Placental pericyte (primary cell): ENCODE data around the gene PARP3. TPM values are rescaled to one million over a fixed set of nuclear protein-coding genes. Genes with fewer than 3 reads are reported as not detected.

Experiments
- small RNA-seq: library from RNA; depleted of rRNA; stranded (forward); fragments of <200 nt; gene quantifications from one replicate; pipeline ENCODE3, GENCODE V24; 2012; ENCODE audit warnings: low replicate concordance
- total RNA-seq: library from RNA; depleted of rRNA; stranded (reverse); fragments of >200 nt; gene quantifications from 2 replicates; pipeline ENCODE4 v1.2.3, GENCODE V29; 2012

PARP3 gene
- total RNA-seq, result 27.6 and 30.4 TPM in 2 replicates

DNA sequence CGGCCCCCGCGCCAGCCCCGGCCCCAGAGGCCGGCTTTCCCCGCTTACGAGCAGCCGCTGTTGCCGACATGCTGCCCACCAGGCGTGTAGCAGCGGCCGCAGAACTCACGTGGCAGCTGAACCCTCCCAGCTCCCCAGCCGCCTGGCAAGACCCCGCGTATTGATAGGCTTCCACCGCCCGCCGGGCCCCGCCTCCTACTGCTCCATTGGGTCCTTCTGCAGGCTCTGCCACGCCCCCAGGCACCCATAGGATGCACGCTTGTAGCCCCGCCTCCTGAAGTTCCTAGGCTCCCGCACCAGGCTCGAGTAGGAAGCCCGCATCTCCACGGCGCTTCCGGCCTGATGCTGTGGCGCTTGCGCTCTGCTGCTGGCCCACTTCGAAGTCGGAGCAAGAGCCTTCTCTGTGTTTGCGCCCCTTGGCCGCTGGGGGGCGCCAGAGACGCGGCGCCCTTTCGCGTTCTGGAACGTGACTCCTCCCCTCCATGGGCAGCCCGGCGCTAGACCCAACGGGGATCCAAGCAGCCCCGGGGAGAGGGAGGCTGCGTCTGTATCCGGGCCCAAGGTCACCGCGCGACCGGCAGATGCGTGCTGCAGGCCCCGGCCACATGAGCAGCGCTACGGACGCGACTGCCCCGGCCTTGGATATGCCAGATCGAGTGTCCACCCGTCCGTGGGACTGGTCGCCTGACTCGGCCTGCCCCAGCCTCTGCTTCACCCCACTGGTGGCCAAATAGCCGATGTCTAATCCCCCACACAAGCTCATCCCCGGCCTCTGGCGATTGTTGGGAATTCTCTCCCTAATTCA, at the start of gene PARP3, which contains the start of gene RRP9:
PARP3 (plus strand) TSS at position 566 of the 805 bp plus-strand sequence. CDS start 993 bp downstream, outside the sequence.
RRP9 (minus strand) TSS at position 107 of the 805 bp plus-strand sequence; CDS start at position 70, 37 bp downstream.

DNA sequence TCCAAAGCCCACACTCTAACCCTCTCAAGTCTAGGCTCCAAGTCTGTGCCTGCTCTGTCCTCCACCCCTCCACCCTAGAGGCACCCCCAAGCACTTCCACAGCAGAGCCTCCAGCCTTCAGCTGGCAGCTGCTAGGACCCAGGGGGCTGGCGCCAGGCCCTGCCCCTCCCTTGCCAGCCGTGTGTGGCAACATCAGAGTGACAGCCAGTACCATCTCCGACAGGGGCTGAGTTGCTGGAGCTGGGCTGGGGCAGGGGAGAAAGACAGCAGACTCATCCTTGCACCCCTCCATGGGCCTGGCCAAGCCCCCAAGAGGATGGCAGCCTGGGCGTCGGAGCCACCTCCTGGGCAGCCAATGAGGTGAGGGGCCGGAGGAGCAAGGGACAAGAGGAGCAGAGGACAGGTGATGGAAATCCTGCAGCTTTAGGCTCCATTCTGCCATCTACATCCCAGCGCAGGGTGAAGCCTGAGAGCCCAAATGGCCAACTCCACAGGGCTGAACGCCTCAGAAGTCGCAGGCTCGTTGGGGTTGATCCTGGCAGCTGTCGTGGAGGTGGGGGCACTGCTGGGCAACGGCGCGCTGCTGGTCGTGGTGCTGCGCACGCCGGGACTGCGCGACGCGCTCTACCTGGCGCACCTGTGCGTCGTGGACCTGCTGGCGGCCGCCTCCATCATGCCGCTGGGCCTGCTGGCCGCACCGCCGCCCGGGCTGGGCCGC, 13.2 kb downstream of the PARP3 start, which contains the start of gene GPR62:
GPR62 (plus strand) TSS at position 207 of the 718 bp plus-strand sequence; CDS start at position 479, 272 bp downstream.

DNA sequence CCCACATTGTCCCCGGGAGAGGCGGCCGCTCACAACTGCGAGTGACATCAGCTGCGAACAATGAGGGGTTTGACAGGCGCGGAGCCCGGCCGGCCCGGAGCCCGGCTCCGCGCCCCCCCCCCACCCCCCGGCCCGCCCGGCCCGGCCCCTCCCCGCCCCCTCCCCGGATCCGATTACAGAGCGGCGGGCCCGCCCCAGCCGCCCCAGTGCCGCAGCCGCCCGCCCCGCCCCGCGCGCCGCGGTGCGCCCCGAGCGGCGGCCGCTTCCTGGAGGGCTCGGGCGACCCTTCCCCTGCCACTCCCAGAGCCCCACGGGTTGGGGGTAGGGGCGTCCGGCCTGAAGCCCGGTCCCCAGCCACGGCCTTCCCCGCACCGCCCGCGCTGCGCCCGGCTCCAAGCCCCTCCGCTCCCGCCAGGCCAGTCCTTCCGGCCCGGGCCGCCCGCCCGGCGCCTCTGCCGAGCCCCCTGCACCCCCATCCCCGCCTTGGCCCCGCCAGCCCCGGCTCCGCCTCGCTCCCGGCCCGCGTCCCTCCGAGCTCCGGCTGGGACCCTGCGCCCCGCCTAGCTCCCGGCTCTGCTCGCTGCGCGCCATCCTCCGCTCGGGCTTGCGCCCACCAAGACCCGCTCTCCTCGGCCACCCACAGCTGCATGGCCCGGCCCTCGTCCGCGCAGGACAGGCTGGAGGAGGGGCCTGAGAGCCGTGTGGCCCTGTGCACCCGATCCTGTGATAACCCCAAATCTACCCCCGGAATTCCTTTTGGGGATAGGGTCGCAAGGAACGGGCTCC, 25.4 kb downstream of the PARP3 start, which contains the start of gene PCBP4:
PCBP4 (minus strand) TSS at position 71 of the 786 bp plus-strand sequence. CDS start 6,214 bp downstream, outside the sequence.

DNA sequence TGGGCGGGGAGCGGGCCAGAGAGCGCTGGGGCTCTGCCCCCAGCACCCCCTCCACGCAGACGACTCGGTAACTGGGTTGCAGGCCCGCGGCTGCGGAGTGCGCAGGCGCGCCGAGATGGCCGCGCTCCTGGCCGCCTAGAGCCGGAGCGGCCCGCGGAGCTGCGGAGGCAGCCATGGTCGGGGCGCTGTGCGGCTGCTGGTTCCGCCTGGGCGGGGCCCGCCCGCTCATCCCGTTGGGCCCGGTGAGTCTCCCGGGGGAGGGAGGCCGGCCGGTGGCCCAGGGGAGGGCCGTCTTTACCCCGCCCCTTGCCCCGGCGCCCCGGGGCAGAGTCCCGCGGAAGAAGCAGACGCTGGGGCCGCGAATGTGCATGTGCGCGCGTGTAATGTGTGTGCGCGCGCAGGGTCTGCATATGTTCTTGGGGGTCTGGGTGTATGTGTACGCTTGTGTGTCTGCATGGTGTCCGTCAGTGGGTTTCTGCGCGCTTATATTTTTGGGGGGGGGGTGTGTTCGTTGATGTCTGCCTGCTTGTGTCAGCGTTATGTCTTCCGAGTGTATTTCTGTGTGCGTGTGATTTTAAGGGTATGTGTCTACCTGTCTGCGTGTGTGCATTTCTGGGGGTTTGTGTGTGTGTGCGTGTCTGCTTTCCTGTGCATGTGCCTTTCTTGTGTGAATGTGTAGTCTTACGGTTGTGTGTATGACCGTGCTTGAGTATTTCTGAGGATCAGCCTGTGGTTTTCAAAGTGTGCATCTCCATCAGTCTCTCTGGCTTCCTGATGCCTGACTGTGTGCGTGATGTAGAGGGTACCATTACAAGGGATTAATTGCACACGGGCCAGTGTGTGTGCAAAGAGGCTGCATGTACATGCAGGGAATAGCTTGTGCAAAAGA, 33.0 kb downstream of the PARP3 start, which contains the start of gene ABHD14A:
ABHD14A (plus strand) TSS at position 102 of the 889 bp plus-strand sequence; CDS start at position 174, 72 bp downstream.

DNA sequence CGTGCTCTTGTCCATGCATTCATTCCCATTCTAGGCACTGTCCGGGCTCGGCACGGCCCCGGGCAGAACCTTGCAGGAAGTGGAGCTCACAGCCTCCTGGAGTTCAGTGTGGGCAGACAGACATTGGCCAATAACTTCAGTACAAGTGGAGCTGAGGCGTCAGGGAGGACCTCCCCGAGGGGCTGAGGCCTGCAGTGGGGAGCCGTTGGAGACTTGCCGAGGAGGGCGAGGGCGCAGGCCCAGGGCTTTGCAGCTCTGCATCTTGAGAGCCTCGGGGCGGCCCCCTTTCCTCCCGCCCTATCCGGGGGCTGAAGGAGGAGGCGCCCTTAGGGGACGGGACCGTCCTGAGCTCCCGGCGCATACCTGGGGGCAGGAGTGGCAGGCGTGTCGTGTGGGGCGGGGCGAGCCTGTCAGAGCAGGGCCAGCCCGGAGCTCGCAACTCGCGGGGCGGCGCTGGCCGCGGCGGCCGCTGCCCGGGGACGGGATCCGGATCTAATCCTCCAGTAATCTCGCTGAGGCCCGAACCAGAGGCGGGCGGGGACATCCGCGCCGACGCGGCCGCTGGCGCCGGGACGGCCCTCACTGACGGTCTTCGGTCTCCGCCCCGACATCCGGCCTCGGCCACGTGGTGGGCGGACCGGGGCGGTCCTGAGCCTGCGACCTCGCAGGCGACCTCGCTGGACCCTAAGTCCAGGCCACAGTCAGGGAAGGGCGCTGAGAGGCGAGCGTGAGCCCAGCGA, 40.8 kb downstream of the PARP3 start, which contains the start of gene ACY1:
ACY1 (plus strand) TSS at position 698 of the 740 bp plus-strand sequence. CDS start 530 bp downstream, outside the sequence.

DNA sequence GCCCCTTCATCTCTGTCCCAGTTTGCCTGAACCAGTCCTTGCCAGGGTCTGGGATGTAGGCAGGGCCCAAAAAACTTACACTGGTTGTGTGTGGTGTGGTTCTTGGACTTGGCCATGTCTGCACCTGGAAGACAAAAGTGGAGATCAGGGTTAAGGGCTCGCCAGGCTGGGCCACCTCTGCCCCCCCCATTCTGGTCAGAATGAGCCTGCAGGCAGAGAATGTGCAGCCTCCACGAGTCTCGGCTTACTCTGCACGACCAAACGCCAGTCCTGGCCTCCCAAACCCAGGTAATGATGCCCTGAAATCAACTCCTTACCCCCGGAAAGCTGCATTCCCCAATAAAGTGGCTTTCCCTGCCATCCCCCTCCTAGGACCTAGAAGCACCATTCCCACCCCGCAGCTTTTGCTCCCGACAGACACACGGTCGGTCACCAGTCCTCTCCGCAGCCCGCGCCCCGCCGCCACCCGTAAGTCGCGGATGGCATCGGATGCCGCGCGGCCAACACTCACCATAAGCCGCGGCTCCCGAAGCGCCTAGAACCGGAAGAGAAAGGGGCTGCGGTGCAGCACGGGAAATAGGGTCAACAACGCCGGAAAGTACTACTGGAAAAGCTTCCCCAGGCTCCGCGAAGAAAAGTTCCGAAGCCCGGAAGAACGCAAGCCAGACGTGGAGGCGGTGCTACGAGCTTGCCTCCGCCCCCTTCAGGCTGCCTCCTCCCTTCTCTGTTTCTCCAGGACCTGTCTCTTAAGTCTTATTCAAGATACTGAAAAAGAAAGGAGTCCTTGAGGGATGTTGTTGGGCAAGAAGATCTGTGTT, 53.4 kb downstream of the PARP3 start, which contains the start of gene RPL29:
RPL29 (minus strand) TSS at position 550 of the 818 bp plus-strand sequence; CDS start at position 116, 434 bp downstream.

Small RNA genes within 50 kb of the gene (small RNA-seq; reads per million reads assigned to genes)
- gene AC115284.1, result not detected

Other genes with a start within 250 kb of the PARP3 start
- gene GRM2, start 235.3 kb upstream of the PARP3 start, total RNA-seq, result under 0.01 TPM in 1 of 2 replicates, not detected in the other
- gene IQCF6, start 163.1 kb upstream of the PARP3 start, total RNA-seq, result not detected in 2 replicates
- not detected in 2 replicates for gene IQCF2, start 80.7 kb upstream of the PARP3 start, total RNA-seq
- not detected in 2 replicates for gene IQCF5, start 66.8 kb upstream of the PARP3 start, total RNA-seq
- gene IQCF1, start 39.0 kb upstream of the PARP3 start, total RNA-seq, result not detected in 2 replicates
- gene RRP9, start 459 bp upstream of the PARP3 start, total RNA-seq, result 26.5 and 33.4 TPM in 2 replicates
- under 0.01 TPM in 1 of 2 replicates, not detected in the other for gene GPR62, start 13.0 kb downstream of the PARP3 start, total RNA-seq
- gene PCBP4, start 25.1 kb downstream of the PARP3 start, total RNA-seq, result 46.8 and 63.9 TPM in 2 replicates
- gene ABHD14B, start 31.7 kb downstream of the PARP3 start, total RNA-seq, result 24.1 and 29.1 TPM in 2 replicates
- gene ABHD14A, start 32.7 kb downstream of the PARP3 start, total RNA-seq, result 11.3 and 16.6 TPM in 2 replicates
- gene ACY1, start 41.2 kb downstream of the PARP3 start, total RNA-seq, result 35.8 and 59.7 TPM in 2 replicates
- gene RPL29, start 53.5 kb downstream of the PARP3 start, total RNA-seq, result 771 and 1,601 TPM in 2 replicates
- 13.8 and 37.5 TPM in 2 replicates for gene DUSP7, start 114.2 kb downstream of the PARP3 start, total RNA-seq
- gene POC1A, start 212.1 kb downstream of the PARP3 start, total RNA-seq, result 2.6 and 21.2 TPM in 2 replicates